Thymus (tissue), 11 donors: Measurements from ENCODE around the gene TPTE. TPM values are rescaled to one million over a fixed set of nuclear protein-coding genes. Genes with fewer than 3 reads are reported as not detected.
"Not testable (repeated sequence)": the region's sequence is repeated elsewhere in the genome, so short reads cannot be mapped to it uniquely, and the experiment has no call there.

ENCODE experiments used
- DNase-seq, 9 donors: peaks; one replicate each; pipeline ENCODE4 v3.0.0-alpha.2; 2013; ENCODE audit warnings: low spot score in 9 of 9, low read depth in 6 of 9, missing footprints in 1 of 9
- H3K27ac ChIP-seq, 2 donors: one replicate each; pipeline ENCODE4 v1.5.1; 2013; ENCODE audit warnings: control low read depth in 1 of 2, low read depth in 1 of 2, low read length in 1 of 2, mild to moderate bottlenecking in 1 of 2, moderate library complexity in 1 of 2
- H3K27me3 ChIP-seq, 2 donors: one replicate each; pipeline ENCODE4 v1.5.1; 2013; ENCODE audit warnings: low read length in 1 of 2; ENCODE audit not compliant: control insufficient read depth in 2 of 2, insufficient read depth in 1 of 2
- H3K36me3 ChIP-seq, 2 donors: one replicate each; pipeline ENCODE4 v1.5.1; 2013; ENCODE audit warnings: low read length in 1 of 2, mild to moderate bottlenecking in 1 of 2, moderate library complexity in 1 of 2; ENCODE audit not compliant: control insufficient read depth in 2 of 2, insufficient read depth in 2 of 2
- H3K4me1 ChIP-seq, 2 donors: one replicate each; pipeline ENCODE4 v1.5.1; 2013; ENCODE audit warnings: low read length in 2 of 2; ENCODE audit not compliant: control insufficient read depth in 2 of 2, insufficient read depth in 2 of 2
- H3K4me3 ChIP-seq, 2 donors: one replicate each; pipeline ENCODE4 v1.5.1; 2013; ENCODE audit warnings: low read length in 2 of 2, control low read depth in 1 of 2, mild to moderate bottlenecking in 1 of 2
- H3K9me3 ChIP-seq, 2 donors: one replicate each; pipeline ENCODE4 v1.5.1; 2013; ENCODE audit warnings: low read length in 1 of 2, mild to moderate bottlenecking in 1 of 2; ENCODE audit not compliant: control insufficient read depth in 2 of 2, insufficient read depth in 1 of 2
- WGBS: extraction: QIAGEN DNeasy Blood & Tissue Kit; methylation state at CpG from one replicate; pipeline ENCODE4 v1.1.7; 2013; 5-methylcytosine and 5-hydroxymethylcytosine counted together
- polyA plus RNA-seq: library from polyadenylated mRNA; stranded (reverse); fragments of 200-250 nt; gene quantifications from one replicate; pipeline ENCODE4 v1.2.3, GENCODE V29; 2013
- total RNA-seq: library from RNA; stranded (reverse); fragments of 120-200 nt; gene quantifications from one replicate; pipeline ENCODE4 v1.2.4, GENCODE V29; 2013
- donor health status: healthy.

The TPTE gene
- total and polyA plus RNA-seq, 2 donors, result not detected

- not testable (repeated sequence) for H3K36me3 ChIP-seq, H3K4me1 ChIP-seq, H3K27me3 ChIP-seq, H3K4me3 ChIP-seq, H3K27ac ChIP-seq, DNase-seq
- peaks cover 3 to 12% of the 10 kb centered on the region in 2 donors for H3K9me3 ChIP-seq
- no CpG with 5 or more reads among the region's 1 CpG for WGBS
Observed at GRCh38 chr21:10589115-10589514, 67.7 kb downstream of the TPTE start.

- not testable (repeated sequence) for H3K27me3 ChIP-seq, DNase-seq, H3K27ac ChIP-seq, H3K9me3 ChIP-seq, H3K4me1 ChIP-seq, H3K36me3 ChIP-seq, H3K4me3 ChIP-seq
- 79% methylated on average over 7 of the region's 7 CpGs for WGBS
Observed at GRCh38 chr21:10607074-10607473, 85.7 kb downstream of the TPTE start.

DNA sequence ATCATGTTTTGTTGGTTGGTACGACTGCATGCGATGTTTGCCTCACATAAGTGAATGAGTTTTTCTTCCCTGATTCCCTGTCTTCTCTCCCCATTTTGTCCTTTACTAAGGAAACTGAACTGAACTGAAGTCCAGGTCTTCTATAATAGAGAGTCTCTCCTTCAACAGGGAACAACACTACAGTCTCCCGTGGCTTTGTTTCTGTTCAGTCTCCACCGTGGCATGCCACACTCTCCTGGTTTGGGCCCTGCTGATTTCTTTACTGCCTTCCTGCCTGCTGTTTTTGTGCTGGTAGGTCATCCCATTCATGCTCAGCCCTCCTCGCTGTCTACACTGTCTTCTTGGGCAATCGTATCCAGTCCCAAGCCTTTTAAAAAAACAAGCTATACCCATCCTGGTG is 92.9 kb downstream of the TPTE start:
- not testable (repeated sequence) for H3K27me3 ChIP-seq, DNase-seq, H3K9me3 ChIP-seq, H3K4me3 ChIP-seq, H3K27ac ChIP-seq, H3K36me3 ChIP-seq, H3K4me1 ChIP-seq
- 76% methylated on average over 6 of the region's 6 CpGs for WGBS

GRCh38 chr21:10616061-10616460 is 94.7 kb downstream of the TPTE start:
- not testable (repeated sequence) for H3K9me3 ChIP-seq

DNA sequence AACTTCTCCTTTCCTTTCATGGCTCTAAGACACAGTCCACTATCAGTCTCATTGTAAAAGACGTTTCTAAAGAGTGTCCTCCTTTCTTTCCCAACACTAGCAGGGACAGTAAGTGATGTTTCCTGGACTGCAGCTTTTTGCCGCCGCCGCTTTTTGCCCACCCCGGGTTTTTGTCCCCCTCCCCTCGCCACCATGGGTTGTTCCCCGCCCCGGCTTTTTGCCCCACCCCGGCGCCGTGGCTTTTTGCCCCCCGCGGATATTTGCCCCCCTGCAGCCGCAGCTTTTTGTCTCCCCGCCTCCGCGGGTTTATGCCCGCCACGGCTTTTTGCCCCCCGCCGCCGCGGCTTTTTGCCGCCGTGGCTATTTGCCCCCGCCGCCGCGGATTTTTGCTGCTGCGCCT is 95.2 kb downstream of the TPTE start:
- peaks cover 3 to 7% of the 10 kb centered on the region in 2 donors for H3K9me3 ChIP-seq
- H3K4me3 ChIP-seq, result no peak overlapping the region
- H3K36me3 ChIP-seq, result no peaks in the 10 kb centered on the region
- H3K27me3 ChIP-seq, result no peaks in the 10 kb centered on the region
- DNase-seq, result no peak
- H3K27ac ChIP-seq, result no peak overlapping the region
- no peaks in the 10 kb centered on the region for H3K4me1 ChIP-seq
- 66% methylated on average over 30 of the region's 30 CpGs for WGBS

More at GRCh38 chr21:10616061-10616460, 94.7 kb downstream of the TPTE start:
- not testable (repeated sequence) for H3K4me1 ChIP-seq, H3K4me3 ChIP-seq, H3K27ac ChIP-seq, H3K27me3 ChIP-seq, H3K36me3 ChIP-seq, DNase-seq
- 72% methylated on average over 3 of the region's 3 CpGs for WGBS

GRCh38 chr21:10617133-10617752 is 95.9 kb downstream of the TPTE start:
- DNase-seq, H3K4me1 ChIP-seq, H3K36me3 ChIP-seq, H3K27me3 ChIP-seq, H3K9me3 ChIP-seq, H3K27ac ChIP-seq, H3K4me3 ChIP-seq: not testable (repeated sequence)
- 72% methylated on average over 3 of the region's 3 CpGs for WGBS

- Histone ChIP-seq H3K36me3 (no peaks in the 10 kb centered on the region), H3K4me1 (no peaks in the 10 kb centered on the region), H3K9me3 (peaks cover 2 to 6% of the 10 kb centered on the region in 2 donors), H3K4me3 (no peak overlapping the region), H3K27ac (no peak overlapping the region), H3K27me3 (no peaks in the 10 kb centered on the region)
- no peak for DNase-seq
- 67% methylated on average over 47 of the region's 47 CpGs for WGBS
Observed at GRCh38 chr21:10627316-10627863, 106.0 kb downstream of the TPTE start.

- H3K36me3 ChIP-seq, H3K4me3 ChIP-seq, H3K9me3 ChIP-seq, H3K4me1 ChIP-seq, DNase-seq, H3K27me3 ChIP-seq, H3K27ac ChIP-seq: not testable (repeated sequence)
- 75% methylated on average over 3 of the region's 3 CpGs for WGBS
Observed at GRCh38 chr21:10629239-10629638, 107.9 kb downstream of the TPTE start.

DNA sequence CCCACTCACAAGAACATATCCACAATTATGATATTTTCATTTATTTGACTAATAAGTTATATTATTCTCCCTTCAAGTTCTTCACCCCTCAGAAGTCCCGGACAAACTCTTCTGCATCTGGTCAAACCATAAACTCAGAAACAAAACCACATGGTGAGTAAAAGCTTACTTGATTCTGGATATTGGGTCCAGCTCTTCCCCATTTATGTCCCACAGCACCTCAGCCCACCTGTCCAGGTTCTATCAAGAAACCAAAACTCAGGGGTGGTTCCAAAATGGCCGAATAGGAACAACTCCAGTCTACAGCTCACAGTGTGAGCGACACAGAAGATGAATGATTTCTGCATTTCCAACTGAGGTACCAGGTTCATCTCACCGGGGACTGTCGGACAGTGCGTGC is 109.4 kb downstream of the TPTE start:
- not testable (repeated sequence) for H3K4me3 ChIP-seq, H3K9me3 ChIP-seq, H3K27ac ChIP-seq, H3K27me3 ChIP-seq, H3K36me3 ChIP-seq, H3K4me1 ChIP-seq, DNase-seq
- 68% methylated on average over 6 of the region's 6 CpGs for WGBS
